K562 (cell line): ENCODE results near the gene EIF3I. TPM values are rescaled to one million over a fixed set of nuclear protein-coding genes. Genes with fewer than 3 reads are reported as not detected.

Experiments used
- ATAC-seq: fragments of 200-7000 bp; cut with Tn5 transposase; 3 replicates; pipeline ENCODE4 v1.9.1; 2020; ENCODE audit warnings: moderate library complexity
- BruUV-seq: library from RNA; stranded (reverse); fragments of 400-500 nt; replicated peaks from 2 replicates; lab custom pipeline; 2021; lab: Mats Ljungman, UMichigan
- CTCF ChIA-PET: fragments of 300-600 bp; formaldehyde crosslinking; extraction: SDS; loops from one replicate; lab custom pipeline; 2021; ENCODE audit warnings: low intra/inter-chr PET ratio; lab: Yijun Ruan, JAX
- POLR2A ChIA-PET: fragments of 300-600, 350-650 bp; sonication (Branson Sonifier 250); formaldehyde crosslinking; extraction: SDS; loops from one replicate; lab custom pipeline; 2021; ENCODE audit warnings: antibody characterized with exemption, inconsistent platforms; lab: Yijun Ruan, JAX
- DNase-seq, 4 experiments: peaks; one replicate each; pipeline versions ENCODE4 v3.0.0 to v3.0.0-alpha.2; 2011 to 2018; ENCODE audit warnings: low spot score in 3 of 4, mixed read lengths in 3 of 4; ENCODE audit errors: extremely low read depth in 1 of 4
- FAIRE-seq: peaks from 2 replicates; lab custom pipeline; 2011; peaks lifted over from hg19 to GRCh38; lab: Jason Lieb, UNC
- H2AFZ ChIP-seq: 2 replicates; pipeline ENCODE4 v1.6.0; 2011; ENCODE audit warnings: low read depth, low read length, control low read depth, inconsistent platforms
- H3K27ac ChIP-seq: fragments of 200-600 bp; 3 replicates; pipeline ENCODE4 v1.8.0; 2011; ENCODE audit warnings: low read depth, mild to moderate bottlenecking, control low read depth, inconsistent platforms, low read length, moderate library complexity, mixed read lengths; ENCODE audit errors: extremely low read depth
- H3K27me3 ChIP-seq, 2 experiments: fragments of 300-600 bp in 1 of 2; 2 replicates in 1 of 2; 3 replicates in 1 of 2; pipeline versions ENCODE4 v1.6.0 to v1.8.0; 2011; ENCODE audit warnings: inconsistent platforms in 2 of 2, low read length in 2 of 2, mild to moderate bottlenecking in 1 of 2, mixed read lengths in 1 of 2, moderate library complexity in 1 of 2; ENCODE audit not compliant: control insufficient read depth in 2 of 2, insufficient read depth in 2 of 2
- H3K36me3 ChIP-seq: fragments of 300-600 bp; 3 replicates; pipeline ENCODE4 v1.8.0; 2011; ENCODE audit warnings: mild to moderate bottlenecking, low read length, inconsistent platforms; ENCODE audit not compliant: control insufficient read depth, insufficient read depth
- H3K4me1 ChIP-seq, 2 experiments: fragments of 200-600 bp in 1 of 2; replicated peaks in 1 of 2; 2 replicates in 1 of 2; 3 replicates in 1 of 2; pipeline versions ENCODE4 v1.5.1 to v1.8.0; 2011; ENCODE audit warnings: inconsistent platforms in 2 of 2, low read length in 2 of 2, mild to moderate bottlenecking in 1 of 2, mixed read lengths in 1 of 2, moderate library complexity in 1 of 2; ENCODE audit not compliant: control insufficient read depth in 2 of 2, insufficient read depth in 2 of 2
- H3K4me2 ChIP-seq: 2 replicates; pipeline ENCODE4 v1.6.1; 2011; ENCODE audit warnings: low read length, control low read depth, inconsistent platforms, mixed read lengths; ENCODE audit not compliant: insufficient read depth
- H3K4me3 ChIP-seq: fragments of 200-600 bp; sonication (generic), shearing (Covaris generic); 2 replicates; pipeline ENCODE4 v1.5.1; 2016; ENCODE audit warnings: control low read depth, inconsistent platforms
- H3K79me2 ChIP-seq: fragments of 200-600 bp; 3 replicates; pipeline ENCODE4 v1.8.0; 2011; ENCODE audit warnings: low read length, inconsistent platforms; ENCODE audit not compliant: control insufficient read depth, insufficient read depth
- H3K9ac ChIP-seq, 2 experiments: 2 replicates each; pipeline versions ENCODE4 v1.6.0 to v1.6.1; 2011; ENCODE audit warnings: low read depth in 2 of 2, low read length in 2 of 2, control low read depth in 1 of 2, inconsistent platforms in 1 of 2, mild to moderate bottlenecking in 1 of 2, mixed read lengths in 1 of 2; ENCODE audit not compliant: insufficient read depth in 1 of 2
- H3K9me1 ChIP-seq: one replicate; pipeline ENCODE4 v1.6.0; 2011; ENCODE audit warnings: inconsistent platforms, mild to moderate bottlenecking, low read length, moderate library complexity; ENCODE audit not compliant: control insufficient read depth, insufficient read depth
- H3K9me3 ChIP-seq: replicated peaks from 2 replicates; pipeline ENCODE4 v1.5.1; 2011; ENCODE audit warnings: low read depth, low read length, inconsistent platforms; ENCODE audit not compliant: control insufficient read depth, insufficient read depth
- H4K20me1 ChIP-seq: replicated peaks from 2 replicates; pipeline ENCODE4 v1.6.1; 2011; ENCODE audit warnings: low read length, inconsistent platforms, mixed read lengths; ENCODE audit not compliant: control insufficient read depth, insufficient read depth
- BRCA1 ChIP-seq, 2 experiments: fragments of 450-650 bp in 1 of 2; sonication (generic) in 1 of 2; formaldehyde crosslinking in 1 of 2; IDR thresholded peaks; 2 replicates each; pipeline versions ENCODE4 v1.5.0 to v1.6.1; 2017 to 2020; ENCODE audit warnings: mild to moderate bottlenecking in 1 of 2, missing genetic modification reagents in 1 of 2
- BRD9 ChIP-seq: fragments of 450-650 bp; IDR thresholded peaks from 2 replicates; pipeline ENCODE4 v1.6.1; 2018; ENCODE audit warnings: low read depth; ENCODE audit not compliant: partially characterized antibody
- CBFB ChIP-seq: sonication (generic); formaldehyde crosslinking; IDR thresholded peaks from 2 replicates; pipeline ENCODE4 v1.4.0; 2020; ENCODE audit warnings: mild to moderate bottlenecking, missing genetic modification reagents
- CBX3 ChIP-seq, 2 experiments: IDR thresholded peaks; 1 replicate in 1 of 2; 2 replicates in 1 of 2; pipeline ENCODE4 v1.6.1; 2012; ENCODE audit warnings: inconsistent platforms in 2 of 2, low read length in 2 of 2, borderline replicate concordance in 1 of 2, control low read depth in 1 of 2
- CTBP1 ChIP-seq: fragments of 450-650 bp; IDR thresholded peaks from 2 replicates; pipeline ENCODE4 v1.6.1; 2016; ENCODE audit warnings: borderline replicate concordance
- ILF3 ChIP-seq: fragments of 450-650 bp; IDR thresholded peaks from 2 replicates; pipeline ENCODE4 v1.6.1; 2018; ENCODE audit warnings: antibody characterized with exemption, mild to moderate bottlenecking, moderate library complexity, borderline replicate concordance
- PCBP2 ChIP-seq: fragments of 200-400 bp; formaldehyde crosslinking; IDR thresholded peaks from 2 replicates; pipeline ENCODE4 v1.6.1; 2018; ENCODE audit warnings: low read length, low read depth, mild to moderate bottlenecking, moderate library complexity; ENCODE audit not compliant: poor library complexity, severe bottlenecking
- POLR2A ChIP-seq: fragments of 450-650 bp; conservative IDR thresholded peaks from 2 replicates; pipeline ENCODE4 v1.6.1; 2016
- POLR2G ChIP-seq: fragments of 200-400 bp; formaldehyde crosslinking; IDR thresholded peaks from 2 replicates; pipeline ENCODE4 v1.6.1; 2017; ENCODE audit warnings: low read depth, mild to moderate bottlenecking, antibody characterized with exemption, low read length, moderate library complexity
- RBFOX2 ChIP-seq: fragments of 200-400 bp; formaldehyde crosslinking; IDR thresholded peaks from 2 replicates; pipeline ENCODE4 v1.6.1; 2017; ENCODE audit warnings: low read depth, mild to moderate bottlenecking, low read length, moderate library complexity
- RNF2 ChIP-seq: sonication (generic); IDR thresholded peaks from 2 replicates; pipeline ENCODE4 v1.6.1; 2016
- ZNF696 ChIP-seq: fragments of 250-450 bp; sonication (Bioruptor Pico); conservative IDR thresholded peaks from 2 replicates; pipeline ENCODE4 v1.4.0; 2020; ENCODE audit warnings: mild to moderate bottlenecking, moderate library complexity
- WGBS: fragments of 100-300 bp; shearing (Covaris generic); methylation state at CpG from one replicate; pipeline ENCODE4 v1.1.6; 2016; ENCODE audit warnings: low coverage, mixed read lengths; ENCODE audit not compliant: insufficient coverage; ENCODE audit errors: missing lambda C conversion rate; 5-methylcytosine and 5-hydroxymethylcytosine counted together
- in situ Hi-C: fragments of 300-500 bp; cut with MboI; formaldehyde crosslinking; loops from 4 replicates; pipeline ENCODE4 v1.15.0; 2018; ENCODE audit warnings: inconsistent platforms, mixed read lengths
- intact Hi-C: fragments of 100-400 bp; cut with micrococcal nuclease; formaldehyde crosslinking; loops from 2 replicates; pipeline ENCODE4 v1.14.2; 2022
- polyA plus RNA-seq, 8 experiments: library from polyadenylated mRNA; depleted of rRNA in 4 of 8; stranded (reverse) in 5 of 8; unstranded in 3 of 8; fragments of >200 nt; fragmentation: Nextera tagmentation in 2 of 8; fragmentation: Illumina TruSeq in 1 of 8; extraction: Ambion mirVana in 2 of 8; extraction: Trizol in 1 of 8; gene quantifications; 2 replicates each; pipeline versions ENCODE4 v1.2.1 to v1.2.3, GENCODE V29; 2011 to 2014; ENCODE audit warnings: inconsistent platforms in 1 of 8, missing spikeins in 1 of 8
- total RNA-seq, 7 experiments: library from RNA; depleted of rRNA in 6 of 7; stranded (reverse); fragments of >200 nt in 6 of 7; fragmentation: Illumina TruSeq in 2 of 7; extraction: Trizol in 2 of 7; gene quantifications; 2 replicates each; pipeline versions ENCODE4 v1.2.1 to v1.2.3, GENCODE V29; 2011 to 2021; ENCODE audit warnings: low replicate concordance in 1 of 7

Gene EIF3I
- total and polyA plus RNA-seq, 9 of the 15 experiments (the other 6 are each of a cell fraction or from before 2014, with no cell fraction given), result 414 to 1,526 (median 635) TPM

DNA sequence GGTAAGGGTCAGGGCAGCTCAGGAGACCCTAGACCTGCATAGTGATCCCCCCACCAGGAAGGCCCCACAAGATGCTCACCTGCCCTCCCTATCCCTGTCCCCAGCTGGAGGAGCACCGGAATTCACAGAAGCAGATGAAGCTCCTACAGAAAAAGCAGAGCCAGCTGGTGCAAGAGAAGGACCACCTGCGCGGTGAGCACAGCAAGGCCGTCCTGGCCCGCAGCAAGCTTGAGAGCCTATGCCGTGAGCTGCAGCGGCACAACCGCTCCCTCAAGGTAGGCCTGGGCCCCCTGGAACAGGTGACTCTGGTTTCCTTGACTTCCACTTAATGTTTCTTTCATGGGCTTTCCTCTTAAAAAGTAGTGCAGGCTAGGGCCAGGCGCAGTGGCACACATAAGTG is 34.4 kb upstream of the EIF3I start:
- over 99% methylated on average over 9 of the region's 9 CpGs for WGBS
- TF ChIP-seq CBFB, result no peak
- no peak for TF ChIP-seq RNF2
- peak; percentile 54; the same call in 1 of the 2 replicates for TF ChIP-seq RBFOX2
- Histone ChIP-seq H3K9me1 (peaks cover 4% of the 10 kb centered on the region), H3K27me3 (no peaks in the 10 kb centered on the region), H3K4me1 (peaks cover 3% of the 10 kb centered on the region in 2 experiments; a peak in 3 of 5 replicates), H3K27ac (no peak overlapping the region), H2AFZ (no peak overlapping the region), H3K4me3 (no peak overlapping the region), H3K9me3 (no peaks in the 10 kb centered on the region), H3K9ac (peak overlapping the region in 1 of 2 experiments; percentile 29; a peak in 1 of 4 replicates), H4K20me1 (no peaks in the 10 kb centered on the region), H3K36me3 (peaks cover 91% of the 10 kb centered on the region), H3K4me2 (no peak overlapping the region), H3K79me2 (peaks cover 36% of the 10 kb centered on the region)
- no peak for DNase-seq
- no peak for ATAC-seq
- in situ Hi-C loops (no loop called here), intact Hi-C loops (loop anchor here (10.0 kb wide), 1 partner anchor 173 kb away; the partner anchor contains the start of gene KHDRBS1)
- no peak for FAIRE-seq
- ChIA-PET POLR2A (interaction anchor here (0.6 to 11.6 kb wide), 4 partner anchors 8 to 114 kb away, joined by 3 to 201 read pairs (median 4); partner anchors contain the start of genes CCDC28B and TXLNA), CTCF (no interaction called here)
- BruUV-seq, result no TSS peak

DNA sequence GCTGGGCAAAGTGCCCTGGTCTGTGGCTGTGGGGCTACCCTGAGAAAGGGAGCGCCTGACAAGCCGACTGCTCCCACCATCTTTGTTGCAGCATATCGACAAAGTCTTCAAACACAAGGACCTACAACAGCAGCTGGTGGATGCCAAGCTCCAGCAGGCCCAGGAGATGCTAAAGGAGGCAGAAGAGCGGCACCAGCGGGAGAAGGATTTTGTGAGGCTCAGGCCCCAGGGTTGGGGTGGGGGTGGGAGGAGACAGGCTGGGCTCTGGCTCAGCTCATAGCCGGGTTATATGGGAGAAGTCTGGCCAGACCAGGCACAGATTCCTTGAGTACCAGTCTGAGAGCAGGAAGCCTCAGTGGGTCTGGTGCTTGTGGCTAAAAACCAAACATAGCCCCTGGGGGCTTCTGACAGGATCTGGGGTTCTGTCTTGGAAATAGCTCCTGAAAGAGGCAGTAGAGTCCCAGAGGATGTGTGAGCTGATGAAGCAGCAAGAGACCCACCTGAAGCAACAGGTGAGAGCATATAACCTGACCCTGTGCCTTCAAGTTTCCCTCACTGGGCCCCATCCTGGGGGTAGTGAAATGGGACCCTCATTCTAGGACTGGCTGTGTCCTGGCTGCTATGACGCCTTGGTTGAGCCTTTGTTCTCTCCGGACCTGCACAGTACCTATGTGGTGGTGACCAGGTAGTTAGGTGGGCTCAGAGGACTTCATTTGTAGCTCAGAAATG is 29.8 kb upstream of the EIF3I start:
- H3K27me3 ChIP-seq, result no peaks in the 10 kb centered on the region
- WGBS, result 95% methylated on average over 8 of the region's 8 CpGs
- peak; percentile 50; the same call in 1 of the 2 replicates for TF ChIP-seq POLR2G
- TF ChIP-seq PCBP2, result no peak
- TF ChIP-seq CBX3 (IDR thresholded peaks at IDR 0.05; ENCODE audit: borderline replicate concordance in 1 of 2, low read length in 2 of 2), result no peak
- 0 out of 2 replicates have a peak, but pooled peaks have one; percentile 11 for TF ChIP-seq POLR2A
- no peak for TF ChIP-seq CTBP1
- TF ChIP-seq BRCA1 (IDR thresholded peaks at IDR 0.05), result no peak
- TF ChIP-seq BRCA1 (CRISPR knock-in tag; IDR thresholded peaks at IDR 0.05), result no peak
- no peak for TF ChIP-seq ILF3
- TF ChIP-seq RBFOX2, result peak; percentile 50
- no peak for TF ChIP-seq ZNF696 (CRISPR knock-in tag)
- no peak for TF ChIP-seq BRD9
- TF ChIP-seq, all 486 proteins: peak for 3
- Histone ChIP-seq H3K9me3 (no peaks in the 10 kb centered on the region), H4K20me1 (no peaks in the 10 kb centered on the region; the same call in none of the 2 replicates), H3K4me1 (peaks cover 0 to 5% of the 10 kb centered on the region in 2 experiments; a peak in 1 of 5 replicates), H3K27ac (no peak overlapping the region), H3K9me1 (no peaks in the 10 kb centered on the region), H3K79me2 (peaks cover under 1% of the 10 kb centered on the region; the same call in 1 of the 3 replicates), H3K36me3 (peaks cover 99% of the 10 kb centered on the region), H2AFZ (no peak overlapping the region), H3K9ac (peak overlapping the region in 1 of 2 experiments; percentile 19; a peak in 1 of 4 replicates), H3K4me3 (no peak overlapping the region), H3K4me2 (no peak overlapping the region)
- in situ Hi-C loops, result no loop called here
- no TSS peak for BruUV-seq
- FAIRE-seq, result no peak
- POLR2A ChIA-PET, result interaction anchor here (0.5 to 10.8 kb wide), 8 partner anchors 8 to 356 kb away, joined by 3 to 201 read pairs (median 6); partner anchors contain the start of genes CCDC28B, DCDC2B, IQCC and TXLNA
- intact Hi-C loops, result no loop called here
- CTCF ChIA-PET, result no interaction called here
- ATAC-seq, result no peak
- no peak for DNase-seq
